ENCODE measurements around the gene RAB11FIP2.

The RAB11FIP2 gene

GRCh38 chr10:117968354-117969182 is 78.2 kb downstream of the RAB11FIP2 start:
- 89 to 93% methylated on average over 10 of the region's 10 CpGs for WGBS, 2 experiments
- peaks cover 4% of the 10 kb centered on the region for H3K4me1 ChIP-seq (ENCODE audit: control insufficient read depth, insufficient read depth, low read length)
- no peaks in the 10 kb centered on the region for H3K9me3 ChIP-seq (ENCODE audit: control insufficient read depth, low read length)

GRCh38 chr10:117967149-117967650 is 79.5 kb downstream of the RAB11FIP2 start:
- 97 to 100% methylated on average over 5 of the region's 7 CpGs for WGBS, 2 experiments
- Histone ChIP-seq H3K4me1 (ENCODE audit: control insufficient read depth, insufficient read depth, low read length) (peaks cover 4% of the 10 kb centered on the region), H3K27me3 (ENCODE audit: control insufficient read depth, insufficient read depth, low read length, poor library complexity, severe bottlenecking) (no peaks in the 10 kb centered on the region), H3K4me3 (ENCODE audit: insufficient read depth, low read depth, low read length) (no peak overlapping the region), H3K9me3 (ENCODE audit: control insufficient read depth, low read length) (no peaks in the 10 kb centered on the region), H3K36me3 (ENCODE audit: control insufficient read depth, insufficient read depth, low read length) (no peaks in the 10 kb centered on the region), H3K27ac (ENCODE audit: insufficient read depth, low read depth, low read length, poor library complexity, severe bottlenecking) (no peak overlapping the region)

More at GRCh38 chr10:117968354-117969182, 78.2 kb downstream of the RAB11FIP2 start:
- H3K4me3 ChIP-seq (ENCODE audit: insufficient read depth, low read depth, low read length), result no peak overlapping the region
- no peaks in the 10 kb centered on the region for H3K27me3 ChIP-seq (ENCODE audit: control insufficient read depth, insufficient read depth, low read length, poor library complexity, severe bottlenecking)
- no peaks in the 10 kb centered on the region for H3K36me3 ChIP-seq (ENCODE audit: control insufficient read depth, insufficient read depth, low read length)
- H3K27ac ChIP-seq (ENCODE audit: insufficient read depth, low read depth, low read length, poor library complexity, severe bottlenecking), result no peak overlapping the region

- Histone ChIP-seq H3K4me1 (ENCODE audit: control insufficient read depth, insufficient read depth, low read length) (peaks cover 4% of the 10 kb centered on the region), H3K4me3 (ENCODE audit: insufficient read depth, low read depth, low read length) (no peak overlapping the region), H3K36me3 (ENCODE audit: control insufficient read depth, insufficient read depth, low read length) (no peaks in the 10 kb centered on the region), H3K27ac (ENCODE audit: insufficient read depth, low read depth, low read length, poor library complexity, severe bottlenecking) (no peak overlapping the region), H3K27me3 (ENCODE audit: control insufficient read depth, insufficient read depth, low read length, poor library complexity, severe bottlenecking) (no peaks in the 10 kb centered on the region), H3K9me3 (ENCODE audit: control insufficient read depth, low read length) (no peaks in the 10 kb centered on the region)
- WGBS, 2 experiments, result 77 to 91% methylated on average over 2 of the region's 2 CpGs
Observed at GRCh38 chr10:117965984-117966383, 80.8 kb downstream of the RAB11FIP2 start.

- Histone ChIP-seq H3K27me3 (ENCODE audit: control insufficient read depth, insufficient read depth, low read length, poor library complexity, severe bottlenecking) (no peaks in the 10 kb centered on the region), H3K4me3 (ENCODE audit: insufficient read depth, low read depth, low read length) (no peak overlapping the region), H3K36me3 (ENCODE audit: control insufficient read depth, insufficient read depth, low read length) (no peaks in the 10 kb centered on the region), H3K4me1 (ENCODE audit: control insufficient read depth, insufficient read depth, low read length) (peaks cover 4% of the 10 kb centered on the region), H3K9me3 (ENCODE audit: control insufficient read depth, low read length) (no peaks in the 10 kb centered on the region), H3K27ac (ENCODE audit: insufficient read depth, low read depth, low read length, poor library complexity, severe bottlenecking) (no peak overlapping the region)
- 92 to 94% methylated on average over 4 of the region's 4 CpGs for WGBS, 2 experiments
Observed at GRCh38 chr10:117964536-117964935, 82.2 kb downstream of the RAB11FIP2 start.

- 95 to 98% methylated on average over 3 to 4 of the region's 4 CpGs for WGBS, 2 experiments
- H3K27ac ChIP-seq (ENCODE audit: insufficient read depth, low read depth, low read length, poor library complexity, severe bottlenecking), result no peak overlapping the region
- no peaks in the 10 kb centered on the region for H3K9me3 ChIP-seq (ENCODE audit: control insufficient read depth, low read length)
- H3K27me3 ChIP-seq (ENCODE audit: control insufficient read depth, insufficient read depth, low read length, poor library complexity, severe bottlenecking), result no peaks in the 10 kb centered on the region
- no peaks in the 10 kb centered on the region for H3K36me3 ChIP-seq (ENCODE audit: control insufficient read depth, insufficient read depth, low read length)
- peaks cover 4% of the 10 kb centered on the region for H3K4me1 ChIP-seq (ENCODE audit: control insufficient read depth, insufficient read depth, low read length)
- no peak overlapping the region for H3K4me3 ChIP-seq (ENCODE audit: insufficient read depth, low read depth, low read length)
Observed at GRCh38 chr10:117960345-117960935, 86.3 kb downstream of the RAB11FIP2 start.

- Histone ChIP-seq H3K27ac (ENCODE audit: insufficient read depth, low read depth, low read length, poor library complexity, severe bottlenecking) (no peak overlapping the region), H3K9me3 (ENCODE audit: control insufficient read depth, low read length) (no peaks in the 10 kb centered on the region), H3K27me3 (ENCODE audit: control insufficient read depth, insufficient read depth, low read length, poor library complexity, severe bottlenecking) (no peaks in the 10 kb centered on the region), H3K4me3 (ENCODE audit: insufficient read depth, low read depth, low read length) (no peak overlapping the region), H3K4me1 (ENCODE audit: control insufficient read depth, insufficient read depth, low read length) (no peaks in the 10 kb centered on the region), H3K36me3 (ENCODE audit: control insufficient read depth, insufficient read depth, low read length) (no peaks in the 10 kb centered on the region)
- WGBS, 2 experiments, result 89 to 94% methylated on average over 2 of the region's 2 CpGs
Observed at GRCh38 chr10:117956972-117957371, 89.8 kb downstream of the RAB11FIP2 start.

GRCh38 chr10:117955176-117955575 is 91.6 kb downstream of the RAB11FIP2 start:
- Histone ChIP-seq H3K27ac (ENCODE audit: insufficient read depth, low read depth, low read length, poor library complexity, severe bottlenecking) (no peak overlapping the region), H3K4me1 (ENCODE audit: control insufficient read depth, insufficient read depth, low read length) (no peaks in the 10 kb centered on the region), H3K36me3 (ENCODE audit: control insufficient read depth, insufficient read depth, low read length) (no peaks in the 10 kb centered on the region), H3K27me3 (ENCODE audit: control insufficient read depth, insufficient read depth, low read length, poor library complexity, severe bottlenecking) (no peaks in the 10 kb centered on the region), H3K4me3 (ENCODE audit: insufficient read depth, low read depth, low read length) (no peak overlapping the region), H3K9me3 (ENCODE audit: control insufficient read depth, low read length) (no peaks in the 10 kb centered on the region)
- 84 to 97% methylated on average over 1 of the region's 1 CpG for WGBS, 2 experiments

All from ectodermal cell (in vitro differentiated cells).